OCI-LY1 (cell line): ENCODE measurements around the gene ATP8A1.

Source experiments
- H2AFZ ChIP-seq: fragments of 200-600 bp; sonication (generic), shearing (Covaris generic); 2 replicates; pipeline ENCODE4 v1.6.0; 2014; ENCODE audit warnings: antibody characterized with exemption, mild to moderate bottlenecking, low read length
- H3F3A ChIP-seq: fragments of 200-600 bp; sonication (generic), shearing (Covaris generic); 2 replicates; pipeline ENCODE4 v1.6.0; 2014; ENCODE audit warnings: mild to moderate bottlenecking, antibody characterized with exemption, low read length, moderate library complexity; ENCODE audit not compliant: insufficient read depth
- H3K27ac ChIP-seq: fragments of 200-600 bp; sonication (generic); 2 replicates; pipeline ENCODE4 v1.5.1; 2014; ENCODE audit warnings: low read length, mixed run types, mild to moderate bottlenecking, low read depth; ENCODE audit not compliant: poor library complexity, severe bottlenecking
- H3K27me3 ChIP-seq: fragments of 200-600 bp; sonication (generic); 2 replicates; pipeline ENCODE4 v1.6.0; 2014; ENCODE audit warnings: antibody characterized with exemption, mild to moderate bottlenecking, low read length, moderate library complexity; ENCODE audit not compliant: insufficient read depth
- H3K36me3 ChIP-seq: fragments of 200-600 bp; sonication (generic); 2 replicates; pipeline ENCODE4 v1.6.1; 2014; ENCODE audit warnings: mild to moderate bottlenecking, antibody characterized with exemption, low read length, moderate library complexity, mixed read lengths; ENCODE audit not compliant: insufficient read depth
- H3K4me1 ChIP-seq: fragments of 200-600 bp; sonication (generic); 2 replicates; pipeline ENCODE4 v1.5.1; 2014; ENCODE audit warnings: mild to moderate bottlenecking, low read length, moderate library complexity; ENCODE audit not compliant: insufficient read depth, severe bottlenecking
- H3K4me2 ChIP-seq: fragments of 200-600 bp; sonication (generic), shearing (Covaris generic); 2 replicates; pipeline ENCODE4 v1.6.1; 2014; ENCODE audit warnings: low read length
- H3K4me3 ChIP-seq: fragments of 200-600 bp; sonication (generic); 2 replicates; pipeline ENCODE4 v1.5.1; 2014; ENCODE audit warnings: low read length, low read depth, mild to moderate bottlenecking, mixed read lengths; ENCODE audit not compliant: poor library complexity, severe bottlenecking
- H3K79me2 ChIP-seq: fragments of 200-600 bp; shearing (Covaris generic); 2 replicates; pipeline ENCODE4 v1.6.1; 2016; ENCODE audit warnings: mixed run types, low read length, mixed read lengths; ENCODE audit not compliant: insufficient read depth
- H3K9ac ChIP-seq: fragments of 200-600 bp; sonication (generic), shearing (Covaris generic); 2 replicates; pipeline ENCODE4 v1.6.1; 2014; ENCODE audit warnings: mild to moderate bottlenecking, low read length, mixed read lengths
- H3K9me2 ChIP-seq: fragments of 200-600 bp; sonication (generic), shearing (Covaris generic); 2 replicates; pipeline ENCODE4 v1.6.1; 2014; ENCODE audit warnings: low read depth, mild to moderate bottlenecking, low read length, mixed read lengths
- H3K9me3 ChIP-seq: fragments of 200-600 bp; shearing (Covaris generic); 2 replicates; pipeline ENCODE4 v1.6.1; 2014; ENCODE audit warnings: low read length, mixed read lengths
- H4K20me1 ChIP-seq: fragments of 200-600 bp; sonication (generic), shearing (Covaris generic); 2 replicates; pipeline ENCODE4 v1.6.0; 2016; ENCODE audit warnings: mild to moderate bottlenecking, low read length; ENCODE audit not compliant: insufficient read depth
- CTCF ChIP-seq: fragments of 200-600 bp; sonication (generic), shearing (Covaris generic); IDR thresholded peaks from 2 replicates; pipeline ENCODE4 v1.5.1; 2017; ENCODE audit warnings: mild to moderate bottlenecking, antibody characterized with exemption, low read length, moderate library complexity, mixed read lengths
- EZH2 ChIP-seq: fragments of 200-600 bp; sonication (generic), shearing (Covaris generic); IDR thresholded peaks from 2 replicates; pipeline ENCODE4 v1.8.0; 2017; ENCODE audit warnings: borderline replicate concordance, mixed run types, mild to moderate bottlenecking, antibody characterized with exemption, low read length, moderate library complexity, mixed read lengths

Gene ATP8A1

GRCh38 chr4:42458657-42459056, 198.2 kb downstream of the ATP8A1 start:
- no peak overlapping the region for H2AFZ ChIP-seq
- no peaks in the 10 kb centered on the region for H3K27me3 ChIP-seq
- no peak overlapping the region for H3K27ac ChIP-seq
- no peaks in the 10 kb centered on the region for H3K9me3 ChIP-seq
- H3K79me2 ChIP-seq = no peaks in the 10 kb centered on the region
- no peak overlapping the region for H3K4me2 ChIP-seq
- no peaks in the 10 kb centered on the region for H3K4me1 ChIP-seq
- H3K4me3 ChIP-seq = no peak overlapping the region
- no peaks in the 10 kb centered on the region for H3F3A ChIP-seq
- no peaks in the 10 kb centered on the region for H3K9me2 ChIP-seq
- H4K20me1 ChIP-seq = no peaks in the 10 kb centered on the region
- H3K36me3 ChIP-seq = peaks cover 17% of the 10 kb centered on the region; the same call in 1 of the 2 replicates
- no peak for TF ChIP-seq CTCF
- TF ChIP-seq EZH2 = no peak
- no peak overlapping the region for H3K9ac ChIP-seq

- no peaks in the 10 kb centered on the region for H4K20me1 ChIP-seq
- no peaks in the 10 kb centered on the region for H3K27me3 ChIP-seq
- no peaks in the 10 kb centered on the region for H3K79me2 ChIP-seq
- H3K4me3 ChIP-seq = no peak overlapping the region
- no peak overlapping the region for H3K27ac ChIP-seq
- TF ChIP-seq EZH2 = no peak
- no peak for TF ChIP-seq CTCF
- H3K9ac ChIP-seq = no peak overlapping the region
- H3K4me1 ChIP-seq = no peaks in the 10 kb centered on the region
- no peaks in the 10 kb centered on the region for H3K9me2 ChIP-seq
- H3K36me3 ChIP-seq = peaks cover 6% of the 10 kb centered on the region
- H2AFZ ChIP-seq = no peak overlapping the region
- no peak overlapping the region for H3K4me2 ChIP-seq
- H3K9me3 ChIP-seq = no peaks in the 10 kb centered on the region
- H3F3A ChIP-seq = no peaks in the 10 kb centered on the region
Observed at GRCh38 chr4:42454755-42455420, 202.0 kb downstream of the ATP8A1 start.

GRCh38 chr4:42453612-42454011, 203.3 kb downstream of the ATP8A1 start:
- H3K4me1 ChIP-seq = no peaks in the 10 kb centered on the region
- H3K27ac ChIP-seq = no peak overlapping the region
- H3K9me2 ChIP-seq = no peaks in the 10 kb centered on the region
- no peaks in the 10 kb centered on the region for H3K9me3 ChIP-seq
- no peak overlapping the region for H3K9ac ChIP-seq
- no peaks in the 10 kb centered on the region for H3K27me3 ChIP-seq
- TF ChIP-seq EZH2 (no peak), CTCF (no peak)
- no peak overlapping the region for H3K4me2 ChIP-seq
- peaks cover 14% of the 10 kb centered on the region for H3K36me3 ChIP-seq
- no peak overlapping the region for H3K4me3 ChIP-seq
- H2AFZ ChIP-seq = no peak overlapping the region
- no peaks in the 10 kb centered on the region for H3K79me2 ChIP-seq
- no peaks in the 10 kb centered on the region for H4K20me1 ChIP-seq
- H3F3A ChIP-seq = no peaks in the 10 kb centered on the region
